Stimulated activated CD4-positive, alpha-beta T cell treated with anti-CD3 and anti-CD28 coated beads, Interleukin-2, amount 100 ng/mL, for 48 hours (primary cell): ENCODE results near the gene DTX3.
"Not testable (repeated sequence)": the region's sequence is repeated elsewhere in the genome, so short reads cannot be mapped to it uniquely, and the experiment has no call there.

Source experiments
- DNase-seq, 2 donors: peaks; one replicate each; pipeline ENCODE4 v3.0.0-alpha.2; 2020

The DTX3 gene, protein sequence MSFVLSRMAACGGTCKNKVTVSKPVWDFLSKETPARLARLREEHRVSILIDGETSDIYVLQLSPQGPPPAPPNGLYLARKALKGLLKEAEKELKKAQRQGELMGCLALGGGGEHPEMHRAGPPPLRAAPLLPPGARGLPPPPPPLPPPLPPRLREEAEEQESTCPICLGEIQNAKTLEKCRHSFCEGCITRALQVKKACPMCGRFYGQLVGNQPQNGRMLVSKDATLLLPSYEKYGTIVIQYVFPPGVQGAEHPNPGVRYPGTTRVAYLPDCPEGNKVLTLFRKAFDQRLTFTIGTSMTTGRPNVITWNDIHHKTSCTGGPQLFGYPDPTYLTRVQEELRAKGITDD

DNA sequence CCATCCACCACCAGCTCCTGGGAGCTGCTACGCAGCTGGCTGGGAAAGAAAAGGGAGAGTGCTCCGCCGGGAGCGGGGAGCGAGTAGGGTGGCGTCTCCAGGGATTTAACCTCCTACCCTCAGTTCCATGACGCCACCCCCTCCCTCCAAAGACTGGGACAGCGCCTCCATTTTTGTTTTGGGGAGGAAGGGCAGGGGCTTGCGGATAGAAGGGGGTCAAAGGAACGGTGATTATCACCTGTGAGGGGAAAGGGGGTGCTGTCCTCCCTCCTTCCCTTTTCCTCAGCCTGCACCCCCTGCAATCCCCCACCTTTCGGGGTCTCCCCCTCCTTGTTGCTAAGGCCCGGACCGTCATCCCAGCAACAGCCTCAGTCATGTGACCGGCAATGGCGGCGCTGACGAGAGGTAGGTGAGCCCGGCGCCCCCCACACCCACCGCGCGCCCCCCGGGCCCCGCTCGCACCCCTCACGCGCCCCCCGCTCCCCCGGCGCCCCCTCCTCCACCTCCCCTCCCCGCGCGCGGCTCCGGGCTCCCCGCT is at the start of gene DTX3:
TSS of gene DTX3 (plus strand) at position 371 of the 538 bp plus-strand sequence. CDS start 1,694 bp downstream, outside the sequence.
- peak; percentile 24 to 31 for DNase-seq

DNA sequence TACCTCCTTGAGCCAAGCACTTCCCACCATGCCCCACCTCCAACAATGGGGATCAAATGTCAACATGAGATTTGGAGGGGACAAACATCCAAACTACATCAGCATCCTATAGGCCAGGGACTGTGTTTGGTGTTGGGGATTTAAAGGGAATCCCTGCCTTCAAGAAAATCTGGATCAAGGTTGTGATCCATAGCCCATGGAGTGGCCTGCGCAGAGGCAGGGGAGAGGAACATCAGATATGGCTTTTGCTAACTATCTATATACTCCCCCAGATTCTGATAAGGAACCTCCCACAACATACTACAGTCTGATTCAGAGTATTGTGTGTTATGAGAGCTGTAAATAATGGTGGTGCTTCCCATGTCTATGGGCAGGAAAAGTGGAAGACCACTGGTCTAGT is 49.7 kb upstream of the DTX3 start:
- DNase-seq = no peak

- no peak for DNase-seq
Measured at GRCh38 chr12:57558864-57559263, 45.8 kb upstream of the DTX3 start.

- no peak for DNase-seq
Measured at GRCh38 chr12:57560516-57560915, 44.1 kb upstream of the DTX3 start.

DNA sequence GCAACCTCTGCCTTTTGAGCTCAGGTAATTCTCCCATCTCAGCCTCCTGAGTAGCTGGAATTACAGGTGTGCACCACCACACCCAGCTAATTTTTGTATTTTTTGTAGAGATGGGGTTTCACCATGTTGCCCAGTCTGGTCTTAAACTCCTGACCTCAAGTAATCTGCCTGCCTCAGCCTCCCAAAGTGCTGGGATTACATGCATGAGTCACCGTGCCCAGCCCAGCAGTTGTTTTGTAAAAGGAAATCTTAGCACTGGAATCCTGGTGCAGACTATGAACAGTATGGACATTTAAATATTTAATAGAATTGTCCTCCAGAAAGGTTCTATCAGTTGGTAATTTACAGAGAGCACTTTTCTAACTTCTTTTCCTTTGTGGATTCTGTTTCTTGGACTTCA is 43.5 kb upstream of the DTX3 start:
- DNase-seq = not testable (repeated sequence)

DNA sequence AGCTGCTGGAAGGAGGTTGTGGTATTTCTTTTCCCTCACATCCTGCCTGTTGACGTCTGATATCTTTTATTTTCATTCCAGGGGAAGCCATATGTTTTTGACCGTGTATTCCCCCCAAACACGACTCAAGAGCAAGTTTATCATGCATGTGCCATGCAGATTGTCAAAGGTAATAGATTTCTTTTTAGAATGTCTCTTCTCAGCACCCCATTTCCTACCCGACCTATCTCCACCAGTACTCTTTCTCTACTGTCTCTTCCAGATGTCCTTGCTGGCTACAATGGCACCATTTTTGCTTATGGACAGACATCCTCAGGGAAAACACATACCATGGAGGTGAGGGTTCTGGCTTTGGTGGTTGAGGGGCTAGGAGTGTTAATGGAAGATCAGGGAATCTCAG is 41.3 kb upstream of the DTX3 start:
- DNase-seq = no peak

- no peak for DNase-seq
Measured at GRCh38 chr12:57564178-57564740, 40.4 kb upstream of the DTX3 start.

DNA sequence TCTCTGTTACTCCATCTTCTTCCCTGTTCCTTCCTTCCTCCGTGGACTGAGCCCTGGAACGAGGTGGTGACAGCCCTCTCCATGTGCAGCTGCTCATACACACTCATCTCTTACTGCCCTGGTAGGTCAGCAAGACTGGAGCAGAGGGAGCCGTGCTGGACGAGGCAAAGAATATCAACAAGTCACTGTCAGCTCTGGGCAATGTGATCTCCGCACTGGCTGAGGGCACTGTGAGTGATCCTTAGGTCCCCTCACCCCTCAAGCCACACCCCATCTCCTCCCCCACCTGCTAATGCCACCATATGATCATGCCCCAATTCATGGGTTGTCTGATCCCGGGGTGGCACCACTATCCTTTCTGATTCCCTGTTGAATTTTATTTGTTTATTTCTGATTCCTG is 35.8 kb upstream of the DTX3 start:
- no peak for DNase-seq

DNA sequence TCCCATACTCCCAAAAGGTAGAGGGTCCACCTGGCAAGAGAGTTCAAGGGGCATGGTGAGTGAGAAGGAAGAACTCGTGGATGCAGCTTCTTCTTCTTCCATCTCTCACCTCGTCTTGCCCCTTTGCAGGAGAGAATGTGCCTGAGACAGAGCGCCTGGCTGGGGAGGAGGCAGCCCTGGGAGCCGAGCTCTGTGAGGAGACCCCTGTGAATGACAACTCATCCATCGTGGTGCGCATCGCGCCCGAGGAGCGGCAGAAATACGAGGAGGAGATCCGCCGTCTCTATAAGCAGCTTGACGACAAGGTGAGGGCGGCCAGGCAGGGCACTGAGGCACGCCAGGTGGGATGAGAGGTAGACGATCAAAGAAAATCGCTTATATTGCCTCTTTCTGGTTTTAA is 34.8 kb upstream of the DTX3 start:
- no peak for DNase-seq

DNA sequence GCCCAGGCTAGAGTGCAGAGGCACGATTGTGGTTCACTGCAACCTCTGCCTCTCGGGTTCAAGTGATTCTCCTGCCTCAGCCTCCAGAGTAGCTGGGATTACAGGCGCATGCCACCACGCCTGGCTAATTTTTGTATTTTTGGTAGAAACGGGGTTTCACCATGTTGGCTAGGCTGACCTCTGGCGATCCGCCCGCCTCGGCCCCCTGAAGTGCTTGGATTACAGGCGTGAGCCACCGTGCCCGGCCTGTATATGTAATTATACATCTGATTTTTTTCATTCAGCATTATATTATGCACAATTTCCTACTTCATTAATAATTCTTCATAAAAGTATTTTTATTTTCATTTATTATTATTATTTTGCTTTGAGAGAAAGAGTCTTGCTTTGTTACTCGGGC is 34.2 kb upstream of the DTX3 start:
- not testable (repeated sequence) for DNase-seq

GRCh38 chr12:57571926-57572762 is 32.5 kb upstream of the DTX3 start:
- no peak for DNase-seq

- no peak for DNase-seq
Measured at GRCh38 chr12:57574795-57575194, 29.8 kb upstream of the DTX3 start.

GRCh38 chr12:57575771-57576612 is 28.6 kb upstream of the DTX3 start:
- DNase-seq = no peak

GRCh38 chr12:57576613-57577160 is 27.9 kb upstream of the DTX3 start:
- no peak for DNase-seq

GRCh38 chr12:57577981-57578758 is 26.5 kb upstream of the DTX3 start:
- no peak for DNase-seq

DNA sequence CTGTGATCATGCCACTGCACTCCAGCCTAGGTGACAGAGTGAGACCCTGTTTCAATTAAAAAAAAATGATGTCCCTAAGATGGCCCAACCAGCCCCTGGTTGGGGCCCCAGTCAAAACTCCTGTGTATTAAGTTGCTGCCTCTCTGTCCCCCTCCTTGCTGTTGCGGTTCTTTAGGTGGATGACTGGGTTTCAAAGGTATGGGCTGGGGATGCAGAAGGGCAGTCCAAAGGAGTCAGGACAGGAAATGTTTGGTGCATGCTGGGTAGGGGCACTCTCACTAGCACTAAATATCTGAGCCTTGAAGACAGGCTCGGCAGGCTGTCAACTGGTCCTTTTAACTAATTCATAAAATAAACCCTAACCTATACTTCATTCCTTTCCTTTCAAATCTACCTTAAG is 25.6 kb upstream of the DTX3 start:
- no peak for DNase-seq

GRCh38 chr12:57579677-57580465 is 24.8 kb upstream of the DTX3 start:
- no peak for DNase-seq

- DNase-seq = no peak
Measured at GRCh38 chr12:57580466-57580795, 24.2 kb upstream of the DTX3 start.

- DNase-seq = no peak
Measured at GRCh38 chr12:57581802-57582201, 22.8 kb upstream of the DTX3 start.

DNA sequence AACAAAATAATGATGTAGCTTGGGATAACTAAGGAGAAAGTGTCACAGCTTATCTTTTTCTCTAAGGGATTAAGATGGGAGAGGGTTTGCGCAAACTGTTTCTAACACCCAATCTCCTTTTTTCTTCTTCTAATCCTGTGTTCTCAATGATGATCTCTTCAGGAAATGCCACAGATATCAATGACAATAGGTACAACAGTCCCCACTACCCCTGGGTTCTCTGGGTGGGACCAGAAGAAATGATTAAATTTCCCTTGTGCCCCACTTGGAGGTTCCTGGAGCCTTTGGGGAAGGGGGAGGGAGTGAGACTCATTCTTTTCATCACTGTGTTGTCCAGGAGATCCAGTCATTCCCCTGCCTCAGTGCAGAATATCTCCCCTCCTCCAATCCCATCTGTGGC is 22.2 kb upstream of the DTX3 start:
- no peak for DNase-seq
